ENCODE results near the gene CHAC1.
A peak's percentile ranks its signal among the peaks of the same experiment; 100 is the strongest.
"Not testable (repeated sequence)": the region's sequence is repeated elsewhere in the genome, so short reads cannot be mapped to it uniquely, and the experiment has no call there.

CHAC1 gene

GRCh38 chr15:40936709-40937666 is 16.3 kb upstream of the CHAC1 start:
- DNase-seq, result no peak

GRCh38 chr15:40937762-40938535 is 15.3 kb upstream of the CHAC1 start:
- DNase-seq, result no peak

- DNase-seq, result no peak
Observed at GRCh38 chr15:40938536-40938870, 14.8 kb upstream of the CHAC1 start.

- peak in 2 of 51 donors; percentile 12 to 18 for DNase-seq
Observed at GRCh38 chr15:40940296-40940801, 12.9 kb upstream of the CHAC1 start.

GRCh38 chr15:40941068-40941527 is 12.2 kb upstream of the CHAC1 start:
- DNase-seq, result no peak

GRCh38 chr15:40941528-40942336 is 11.5 kb upstream of the CHAC1 start:
- DNase-seq, result peak in 38 of 51 donors; percentile 15 to 78 (median 42)

GRCh38 chr15:40942337-40942854 is 10.9 kb upstream of the CHAC1 start:
- no peak for DNase-seq

GRCh38 chr15:40942878-40943277 is 10.4 kb upstream of the CHAC1 start:
- DNase-seq, result no peak

- DNase-seq, result no peak
Observed at GRCh38 chr15:40943764-40944365, 9.4 kb upstream of the CHAC1 start.

- no peak for DNase-seq
Observed at GRCh38 chr15:40944510-40945296, 8.6 kb upstream of the CHAC1 start.

- no peak for DNase-seq
Observed at GRCh38 chr15:40948706-40949473, 4.4 kb upstream of the CHAC1 start.

- no peak for DNase-seq
Observed at GRCh38 chr15:40949756-40950207, 3.5 kb upstream of the CHAC1 start.

- no peak for DNase-seq
Observed at GRCh38 chr15:40951764-40952163, 1.5 kb upstream of the CHAC1 start.

- no peak for DNase-seq
Observed at GRCh38 chr15:40952301-40952900, 870 bp upstream of the CHAC1 start.

GRCh38 chr15:40953713-40954074 is 423 bp downstream of the CHAC1 start:
- DNase-seq, result peak in 1 of 51 donors; percentile 48

- DNase-seq, result not testable (repeated sequence)
Observed at GRCh38 chr15:40954158-40954848, 1.0 kb downstream of the CHAC1 start.

GRCh38 chr15:40955141-40955903 is 2.1 kb downstream of the CHAC1 start:
- no peak for DNase-seq

Measured in hypothalamus (tissue), 51 donors.